Parathyroid adenoma (tissue), 2 donors: ENCODE results near the gene BLOC1S5.
"Not testable (repeated sequence)": the region's sequence is repeated elsewhere in the genome, so short reads cannot be mapped to it uniquely, and the experiment has no call there.

ENCODE experiments used
- H2AFZ ChIP-seq: fragments of 300-600 bp; sonication (generic); one replicate; pipeline ENCODE4 v1.7.0; 2017; ENCODE audit warnings: antibody characterized with exemption, mild to moderate bottlenecking
- H3K27ac ChIP-seq: fragments of 300-600 bp; sonication (generic); one replicate; pipeline ENCODE4 v1.7.0; 2017
- H3K27me3 ChIP-seq: fragments of 300-600 bp; sonication (generic); one replicate; pipeline ENCODE4 v1.7.0; 2017; ENCODE audit warnings: low read length; ENCODE audit not compliant: control insufficient read depth, insufficient read depth
- H3K36me3 ChIP-seq: fragments of 300-600 bp; sonication (generic); one replicate; pipeline ENCODE4 v1.7.0; 2017; ENCODE audit warnings: low read length; ENCODE audit not compliant: control insufficient read depth, insufficient read depth
- H3K4me1 ChIP-seq: fragments of 300-600 bp; sonication (generic); one replicate; pipeline ENCODE4 v1.7.0; 2017; ENCODE audit warnings: control low read depth
- H3K4me2 ChIP-seq: fragments of 300-600 bp; sonication (generic); one replicate; pipeline ENCODE4 v1.7.0; 2017; ENCODE audit warnings: low read length
- H3K4me3 ChIP-seq: fragments of 300-600 bp; sonication (generic); one replicate; pipeline ENCODE4 v1.7.0; 2017; ENCODE audit warnings: low read depth, low read length
- H3K79me2 ChIP-seq: fragments of 300-600 bp; sonication (generic); one replicate; pipeline ENCODE4 v1.7.0; 2017; ENCODE audit warnings: control low read depth
- H3K9ac ChIP-seq: fragments of 300-600 bp; sonication (generic); one replicate; pipeline ENCODE4 v1.7.0; 2017; ENCODE audit warnings: mild to moderate bottlenecking
- H3K9me3 ChIP-seq: fragments of 300-600 bp; sonication (generic); one replicate; pipeline ENCODE4 v1.7.0; 2017; ENCODE audit warnings: low read length; ENCODE audit not compliant: control insufficient read depth
- TF ChIP-seq, protein P1 (sequence below): fragments of 300-600 bp; sonication (generic); IDR thresholded peaks from one replicate; pipeline ENCODE4 v1.7.0; 2017; ENCODE audit warnings: antibody characterized with exemption, mild to moderate bottlenecking
- donor health status: primary hyperparathyroidism.

Gene BLOC1S5

DNA sequence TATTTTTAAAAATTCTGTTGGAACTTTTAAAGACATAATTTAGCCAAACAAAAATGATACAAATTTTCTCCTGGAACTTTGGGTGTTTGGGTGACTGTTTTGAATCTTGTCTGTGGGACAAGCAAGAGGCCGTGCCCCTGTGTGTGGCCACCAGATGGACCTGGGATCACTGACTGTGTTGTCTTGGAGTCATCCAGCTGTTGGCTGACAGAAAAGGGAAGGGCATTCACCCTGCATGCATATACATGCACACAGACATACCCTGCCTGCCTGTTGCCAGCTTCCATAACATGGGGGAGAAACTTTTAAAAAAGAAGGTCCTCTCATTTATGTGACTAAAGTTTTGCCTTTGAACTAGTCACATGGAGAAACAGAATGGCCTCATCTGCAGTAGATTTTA lies 72.7 kb downstream of the BLOC1S5 start:
- no peak overlapping the region for H3K9ac ChIP-seq
- H3K27ac ChIP-seq = no peak overlapping the region
- H3K4me1 ChIP-seq = no peaks in the 10 kb centered on the region
- H2AFZ ChIP-seq = no peak overlapping the region
- H3K27me3 ChIP-seq = no peaks in the 10 kb centered on the region
- no peaks in the 10 kb centered on the region for H3K9me3 ChIP-seq
- no peak overlapping the region for H3K4me2 ChIP-seq
- H3K4me3 ChIP-seq = no peak overlapping the region
- no peaks in the 10 kb centered on the region for H3K36me3 ChIP-seq
- no peaks in the 10 kb centered on the region for H3K79me2 ChIP-seq
- TF ChIP-seq, protein P1, sequence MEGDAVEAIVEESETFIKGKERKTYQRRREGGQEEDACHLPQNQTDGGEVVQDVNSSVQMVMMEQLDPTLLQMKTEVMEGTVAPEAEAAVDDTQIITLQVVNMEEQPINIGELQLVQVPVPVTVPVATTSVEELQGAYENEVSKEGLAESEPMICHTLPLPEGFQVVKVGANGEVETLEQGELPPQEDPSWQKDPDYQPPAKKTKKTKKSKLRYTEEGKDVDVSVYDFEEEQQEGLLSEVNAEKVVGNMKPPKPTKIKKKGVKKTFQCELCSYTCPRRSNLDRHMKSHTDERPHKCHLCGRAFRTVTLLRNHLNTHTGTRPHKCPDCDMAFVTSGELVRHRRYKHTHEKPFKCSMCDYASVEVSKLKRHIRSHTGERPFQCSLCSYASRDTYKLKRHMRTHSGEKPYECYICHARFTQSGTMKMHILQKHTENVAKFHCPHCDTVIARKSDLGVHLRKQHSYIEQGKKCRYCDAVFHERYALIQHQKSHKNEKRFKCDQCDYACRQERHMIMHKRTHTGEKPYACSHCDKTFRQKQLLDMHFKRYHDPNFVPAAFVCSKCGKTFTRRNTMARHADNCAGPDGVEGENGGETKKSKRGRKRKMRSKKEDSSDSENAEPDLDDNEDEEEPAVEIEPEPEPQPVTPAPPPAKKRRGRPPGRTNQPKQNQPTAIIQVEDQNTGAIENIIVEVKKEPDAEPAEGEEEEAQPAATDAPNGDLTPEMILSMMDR = no peak

DNA sequence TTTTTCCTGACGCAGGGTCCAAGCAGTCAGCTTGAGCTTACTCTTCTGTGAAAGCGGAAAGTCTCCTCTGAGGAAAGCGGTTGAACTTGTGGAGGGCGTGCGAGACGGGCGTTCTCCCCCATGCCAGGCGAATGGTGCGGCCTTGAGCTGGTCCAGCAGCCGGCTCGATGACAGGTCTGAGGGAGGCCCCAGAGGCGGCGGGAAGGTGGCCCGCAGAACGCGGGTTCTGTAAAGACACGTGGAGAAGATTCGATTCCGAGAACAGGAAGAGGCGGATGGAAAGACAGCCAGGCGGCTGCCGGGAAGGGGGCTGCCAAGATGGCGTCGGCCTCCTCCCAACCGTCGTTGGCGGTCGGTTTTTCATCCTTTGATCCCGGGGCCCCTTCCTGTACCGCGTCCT lies 78.0 kb downstream of the BLOC1S5 start:
- H3K36me3 ChIP-seq = no peaks in the 10 kb centered on the region
- TF ChIP-seq, protein P1 = no peak
- H3K4me1 ChIP-seq = no peaks in the 10 kb centered on the region
- H3K79me2 ChIP-seq = no peaks in the 10 kb centered on the region
- H2AFZ ChIP-seq = no peak overlapping the region
- no peak overlapping the region for H3K4me2 ChIP-seq
- no peak overlapping the region for H3K4me3 ChIP-seq
- H3K9me3 ChIP-seq = no peaks in the 10 kb centered on the region
- no peaks in the 10 kb centered on the region for H3K27me3 ChIP-seq
- H3K27ac ChIP-seq = no peak overlapping the region
- H3K9ac ChIP-seq = no peak overlapping the region

DNA sequence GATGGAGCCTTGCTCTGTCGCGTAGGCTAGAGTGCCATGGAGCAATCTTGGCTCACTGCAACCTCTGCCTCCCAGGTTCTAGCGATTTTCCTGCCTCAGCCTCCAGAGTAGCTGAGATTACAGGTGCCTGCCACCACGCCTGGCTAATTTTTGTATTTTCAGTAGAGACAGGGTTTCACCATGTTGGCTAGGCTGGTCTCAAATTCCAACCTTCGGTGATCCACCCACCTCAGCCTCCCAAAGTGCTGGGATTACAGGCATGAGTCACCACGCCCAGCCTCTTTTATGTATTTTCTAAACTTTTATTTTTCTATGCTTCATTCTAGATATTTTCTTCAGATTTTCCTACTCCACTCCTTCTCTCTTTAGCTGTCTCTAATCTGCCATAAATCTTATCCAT lies 80.2 kb downstream of the BLOC1S5 start:
- not testable (repeated sequence) for H2AFZ ChIP-seq, H3K79me2 ChIP-seq, H3K4me3 ChIP-seq, H3K9me3 ChIP-seq, H3K27me3 ChIP-seq, H3K36me3 ChIP-seq, H3K27ac ChIP-seq, H3K9ac ChIP-seq, H3K4me2 ChIP-seq, H3K4me1 ChIP-seq

DNA sequence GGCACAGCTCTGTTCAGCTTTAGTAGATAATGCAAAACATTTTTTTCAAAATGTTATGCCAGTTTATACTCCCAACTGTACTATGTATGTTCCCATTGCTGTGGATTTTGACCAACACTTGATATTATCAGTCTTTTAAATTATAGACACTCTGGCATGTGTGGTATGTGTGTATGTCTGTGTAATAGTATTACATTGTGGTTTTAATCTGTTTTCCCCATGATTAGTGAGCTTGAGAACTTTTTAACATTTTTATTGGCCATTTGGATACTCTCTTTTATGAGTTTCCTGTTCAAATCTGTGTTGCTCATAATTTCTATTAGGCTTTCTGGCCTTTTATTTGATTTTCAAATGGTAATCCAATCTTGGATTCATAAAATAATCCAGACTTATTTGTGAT lies 84.4 kb downstream of the BLOC1S5 start:
- no peak overlapping the region for H2AFZ ChIP-seq
- H3K27me3 ChIP-seq = no peaks in the 10 kb centered on the region
- no peaks in the 10 kb centered on the region for H3K79me2 ChIP-seq
- TF ChIP-seq, protein P1 = no peak
- no peak overlapping the region for H3K27ac ChIP-seq
- no peak overlapping the region for H3K4me2 ChIP-seq
- no peak overlapping the region for H3K4me3 ChIP-seq
- H3K9ac ChIP-seq = no peak overlapping the region
- no peaks in the 10 kb centered on the region for H3K4me1 ChIP-seq
- no peaks in the 10 kb centered on the region for H3K36me3 ChIP-seq
- H3K9me3 ChIP-seq = no peaks in the 10 kb centered on the region

DNA sequence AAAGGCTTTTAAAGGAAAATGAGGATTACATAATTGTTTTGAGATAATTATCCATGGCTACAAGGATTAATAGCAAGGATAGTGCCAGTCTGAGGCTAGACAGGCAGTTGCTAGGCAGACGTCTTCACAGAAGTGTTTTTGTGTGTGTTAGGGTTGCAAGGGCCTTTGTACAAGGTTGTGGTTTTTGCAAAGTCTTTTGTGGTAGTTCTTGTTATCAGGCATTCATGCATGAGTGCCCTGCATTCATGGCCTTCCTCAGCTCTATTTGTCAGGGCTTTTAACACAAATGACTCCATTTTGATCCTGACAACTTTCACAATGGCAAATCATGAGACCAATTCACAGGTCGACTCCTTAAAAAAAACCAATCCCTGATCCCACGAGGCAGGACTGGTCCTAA lies 85.5 kb downstream of the BLOC1S5 start:
- Histone ChIP-seq H3K9me3 (no peaks in the 10 kb centered on the region), H3K9ac (no peak overlapping the region), H3K4me2 (no peak overlapping the region), H3K79me2 (no peaks in the 10 kb centered on the region), H3K27ac (no peak overlapping the region), H2AFZ (no peak overlapping the region), H3K4me1 (no peaks in the 10 kb centered on the region), H3K36me3 (no peaks in the 10 kb centered on the region), H3K27me3 (no peaks in the 10 kb centered on the region), H3K4me3 (no peak overlapping the region)
- TF ChIP-seq, protein P1 = no peak
